ENCODE results near the gene MCFD2. TPM values are rescaled to one million over a fixed set of nuclear protein-coding genes. Genes with fewer than 3 reads are reported as not detected.
"Not testable (repeated sequence)": the region's sequence is repeated elsewhere in the genome, so short reads cannot be mapped to it uniquely, and the experiment has no call there.

Gene MCFD2
- total RNA-seq, 1 experiment from 2014 or later: 213 TPM

DNA sequence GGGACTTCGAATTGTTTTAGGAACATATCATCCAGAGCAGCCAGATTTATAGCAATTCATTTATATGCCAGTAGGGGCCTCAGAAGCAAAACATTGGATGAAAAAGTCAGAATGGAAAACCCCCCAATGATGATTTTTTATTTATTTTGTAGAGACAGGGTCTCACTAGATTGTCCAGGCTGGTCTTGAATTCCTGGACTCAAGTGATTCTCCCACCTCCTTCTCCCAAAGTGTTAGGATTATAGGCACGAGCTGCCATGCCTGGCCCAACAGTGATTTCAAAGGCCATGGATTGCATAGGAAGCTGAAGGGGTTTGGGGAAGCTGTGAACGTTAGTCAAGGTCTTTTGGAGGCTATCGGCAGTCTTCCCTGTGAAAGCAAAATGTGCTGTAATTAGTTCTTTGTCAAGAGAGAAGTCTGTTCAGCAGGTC, 21.9 kb upstream of the MCFD2 start:
- DNase-seq (ENCODE audit: low spot score): no peak

DNA sequence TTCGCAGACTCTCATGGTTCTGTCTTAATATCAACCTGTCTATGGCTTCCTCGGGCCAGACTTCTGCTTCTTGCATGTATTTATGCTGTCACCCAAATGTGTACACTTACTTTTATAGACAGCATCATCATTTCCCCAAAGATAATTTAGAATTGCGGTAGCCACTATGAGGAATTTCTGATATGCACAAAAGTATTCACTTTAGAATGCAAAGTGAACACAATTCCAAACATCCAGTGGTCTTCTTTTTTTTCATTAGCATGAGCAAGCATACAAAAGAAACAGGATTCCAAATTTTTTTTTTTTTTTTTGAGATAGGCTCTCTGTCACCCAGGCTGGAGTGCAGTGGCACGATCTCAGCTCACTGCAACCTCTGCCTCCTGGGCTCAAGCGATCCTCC, 21.0 kb upstream of the MCFD2 start:
- DNase-seq (ENCODE audit: low spot score): no peak

DNA sequence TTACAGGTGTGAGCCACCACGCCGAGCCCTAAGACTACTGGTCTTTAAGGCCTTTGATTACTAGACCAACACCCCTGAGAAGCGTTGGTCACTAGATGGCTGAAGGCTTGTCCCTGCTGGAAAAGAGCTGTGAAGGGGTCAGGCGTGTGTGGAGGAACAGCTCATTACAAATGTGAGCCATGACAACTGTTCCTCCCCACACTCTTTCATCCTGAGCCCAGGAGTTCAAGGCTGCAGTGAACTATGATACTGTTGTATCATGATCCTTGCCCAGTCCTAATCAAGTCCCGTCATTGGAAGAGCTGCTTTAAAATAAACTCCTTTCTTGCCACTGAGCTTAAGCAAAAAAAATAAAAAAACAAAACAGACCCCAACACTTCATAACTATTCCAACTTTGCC, 19.5 kb upstream of the MCFD2 start:
- DNase-seq (ENCODE audit: low spot score): no peak

DNA sequence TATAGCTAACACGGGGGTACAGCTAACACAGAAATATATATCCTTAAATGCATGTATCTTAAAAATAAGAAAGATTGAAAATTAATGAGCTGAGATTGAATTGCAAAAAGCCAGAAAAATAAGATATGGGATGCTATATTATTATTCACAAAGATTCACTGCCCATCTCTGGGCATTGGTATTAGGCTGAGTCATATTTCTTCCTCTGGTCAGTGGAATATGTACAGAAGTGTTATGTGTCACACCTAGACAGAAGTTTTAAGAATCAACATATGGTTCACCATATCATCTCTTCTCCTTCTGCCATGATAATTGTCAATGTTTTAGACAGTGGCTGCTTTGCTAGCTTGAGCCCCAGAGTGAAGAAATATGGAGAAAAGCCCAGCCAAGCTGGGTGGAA, 14.0 kb upstream of the MCFD2 start:
- no peak for DNase-seq (ENCODE audit: low spot score)

DNA sequence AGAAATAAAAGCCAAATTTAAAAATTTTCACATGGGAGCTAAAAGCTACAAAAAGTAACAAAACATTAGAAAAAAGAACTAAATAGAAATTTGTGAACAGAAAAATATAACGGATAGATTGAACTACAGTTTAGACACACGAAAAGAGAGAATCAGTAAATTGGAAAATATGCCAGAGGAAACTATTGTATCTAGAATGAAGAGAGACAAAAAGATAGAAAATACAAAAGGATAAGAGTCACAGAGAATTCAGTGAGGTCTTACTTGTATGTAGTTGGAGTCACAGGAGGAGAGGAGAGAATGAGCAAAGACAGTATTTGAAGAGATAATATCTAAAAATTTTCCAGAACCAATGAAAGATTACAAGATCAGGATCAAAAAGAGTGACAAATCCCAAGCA, 11.3 kb upstream of the MCFD2 start:
- no peak for DNase-seq (ENCODE audit: low spot score)

DNA sequence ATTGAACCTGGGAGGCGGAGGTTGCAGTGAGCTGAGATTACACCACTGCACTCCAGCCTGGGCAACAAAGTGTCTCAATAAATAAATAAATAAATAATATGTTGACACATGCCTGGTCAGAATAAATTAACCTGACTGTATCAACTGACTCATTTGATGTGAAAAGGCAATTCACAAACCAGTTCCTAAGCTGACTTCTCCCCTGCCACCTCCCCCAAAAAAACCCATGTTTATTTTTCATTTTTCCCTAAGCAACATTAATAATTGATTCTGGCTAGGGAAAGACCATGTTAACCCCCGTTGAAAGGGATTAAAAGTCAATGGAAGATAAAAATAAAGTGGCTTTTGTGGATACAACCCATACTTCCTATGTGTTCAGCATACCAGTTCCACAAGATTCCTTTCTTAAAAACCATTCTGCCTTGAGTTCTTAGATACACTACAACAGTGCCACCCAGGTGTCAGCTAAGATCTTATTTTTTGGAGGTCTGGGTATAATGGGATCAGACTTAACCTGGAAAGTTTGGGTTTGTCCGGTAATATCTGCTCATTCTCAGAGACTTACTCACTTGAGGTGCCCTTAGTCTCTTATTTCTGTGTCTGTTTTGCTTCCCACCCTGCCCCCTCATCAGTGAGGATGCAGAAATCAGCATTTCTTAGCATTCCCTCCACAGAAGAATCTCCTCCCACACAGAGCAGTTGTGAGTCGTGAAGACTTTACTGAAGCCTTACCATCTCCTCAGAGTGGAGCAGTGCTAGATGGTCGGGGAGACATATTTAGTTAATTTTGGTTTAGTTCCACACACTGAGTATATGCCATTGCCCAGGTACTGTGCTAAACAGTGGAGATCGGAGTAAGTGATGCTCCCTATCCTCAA, 10.1 kb upstream of the MCFD2 start:
- DNase-seq (ENCODE audit: low spot score): no peak

DNA sequence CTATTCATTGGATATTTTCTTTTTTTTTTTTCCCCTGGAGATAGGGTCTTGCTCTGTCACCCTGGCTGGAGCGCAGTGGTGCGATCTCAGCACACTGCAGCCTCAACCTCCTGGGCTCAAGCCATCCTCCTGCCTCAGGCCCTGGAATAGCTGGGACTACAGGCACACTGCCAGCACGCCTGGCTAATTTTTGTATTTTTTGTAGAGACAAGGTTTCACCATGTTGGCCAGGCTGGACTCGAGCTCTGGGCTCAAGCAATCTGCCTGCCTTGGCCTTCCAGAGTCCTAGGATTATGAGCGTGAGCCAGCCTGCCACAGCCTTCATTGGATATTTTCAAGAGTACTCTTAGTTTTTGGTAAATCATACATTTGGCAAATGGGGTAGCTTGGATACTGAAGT, 9.0 kb upstream of the MCFD2 start:
- no peak for DNase-seq (ENCODE audit: low spot score)

DNA sequence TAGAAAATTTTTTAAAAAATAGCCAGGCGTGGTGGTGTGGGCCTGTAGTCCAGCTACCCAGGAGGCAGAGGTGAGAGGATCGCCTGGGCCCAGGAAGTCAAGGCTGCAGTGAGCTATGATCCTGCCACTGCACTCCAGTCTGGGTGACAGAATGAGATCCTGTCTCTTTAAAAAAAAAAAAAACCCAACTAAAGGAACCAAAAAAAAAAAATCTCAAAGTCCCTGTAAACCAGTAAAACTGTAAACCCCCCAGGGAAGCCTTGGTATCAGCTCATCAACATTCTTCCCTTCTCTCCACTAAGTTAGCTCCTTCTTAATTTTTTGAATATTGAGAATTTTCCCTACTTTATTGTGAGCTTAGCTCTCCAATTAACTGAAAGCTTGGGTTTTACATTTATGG, 8.4 kb upstream of the MCFD2 start:
- no peak for DNase-seq (ENCODE audit: low spot score)

DNA sequence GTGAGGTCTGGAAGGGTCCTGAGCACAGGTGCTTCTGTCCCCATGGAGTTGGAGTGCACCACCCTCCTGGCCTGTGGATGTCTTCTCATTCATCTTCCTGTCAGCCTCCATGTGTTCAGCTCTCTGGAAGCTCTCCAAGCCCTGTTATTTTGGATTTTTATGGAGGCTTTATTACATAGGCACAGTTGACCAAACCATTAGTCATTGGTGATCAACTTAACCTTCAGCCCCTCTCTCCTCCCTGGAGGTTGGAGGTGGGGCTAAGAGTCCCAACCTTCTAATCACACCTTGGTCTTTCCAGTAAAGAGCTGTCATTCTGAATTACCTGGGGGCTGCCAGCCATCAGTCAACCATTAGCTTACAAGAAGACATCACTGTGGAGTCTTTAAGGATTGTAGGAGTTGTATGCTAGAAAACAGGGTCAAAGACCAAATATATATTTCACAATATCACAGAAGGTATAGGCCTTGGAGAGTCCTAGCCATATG, 7.5 kb upstream of the MCFD2 start:
- DNase-seq (ENCODE audit: low spot score): peak; percentile 26

DNA sequence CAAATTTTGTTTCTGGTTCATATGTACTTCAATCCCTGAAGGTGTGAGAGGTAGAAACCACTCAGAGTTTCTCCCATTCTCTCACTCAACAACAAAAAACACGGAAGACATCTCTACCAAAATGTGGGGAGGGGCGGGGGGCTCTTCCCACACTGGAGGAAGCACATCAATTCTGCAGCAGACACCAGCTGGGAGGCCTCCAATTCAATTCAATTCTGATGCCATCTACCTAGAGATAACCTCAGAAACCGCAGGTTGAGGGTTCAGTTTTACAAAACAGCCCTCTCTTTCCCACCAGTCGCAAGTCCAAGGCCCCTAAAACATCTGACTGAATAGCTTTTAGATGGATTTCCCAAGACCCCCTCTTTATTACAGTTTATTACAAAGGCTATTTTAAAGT, 7.0 kb upstream of the MCFD2 start:
- no peak for DNase-seq (ENCODE audit: low spot score)

DNA sequence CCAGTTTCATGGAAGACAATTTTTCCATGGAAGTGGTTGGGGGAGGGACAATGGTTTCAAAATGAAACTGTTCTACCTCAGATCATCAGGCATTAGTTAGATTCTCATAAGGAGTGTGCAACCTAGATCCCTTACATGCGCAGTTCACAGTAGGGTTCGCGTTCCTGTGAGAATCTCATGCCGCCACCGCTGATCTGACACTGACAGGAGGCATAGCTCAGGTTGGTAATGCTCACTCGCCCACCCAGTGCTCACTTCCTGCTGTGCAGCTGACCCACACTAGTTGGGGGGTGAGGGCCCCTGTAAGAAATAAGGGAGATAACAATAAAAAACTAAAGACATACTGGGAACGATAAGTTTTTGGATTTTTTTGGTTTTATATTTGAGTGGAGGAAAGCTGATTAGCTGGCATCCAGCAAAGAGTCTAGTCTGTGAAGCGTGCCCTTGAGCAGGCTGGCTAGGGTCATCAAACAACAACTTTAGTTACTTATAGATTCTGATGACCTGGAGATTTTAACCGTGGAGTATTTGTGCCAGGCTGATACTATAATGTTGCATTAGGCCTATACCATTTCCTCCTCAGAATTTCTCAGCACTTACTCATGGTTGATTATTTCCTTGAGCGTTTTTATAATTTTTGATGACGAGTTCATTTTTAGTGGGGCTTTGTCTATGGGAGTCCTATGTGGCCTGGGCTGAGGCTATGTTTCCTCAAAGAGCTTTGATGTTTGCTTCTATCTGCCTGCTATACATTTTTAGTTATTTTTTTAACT, 6.3 kb upstream of the MCFD2 start:
- peak; percentile 38 for DNase-seq (ENCODE audit: low spot score)

DNA sequence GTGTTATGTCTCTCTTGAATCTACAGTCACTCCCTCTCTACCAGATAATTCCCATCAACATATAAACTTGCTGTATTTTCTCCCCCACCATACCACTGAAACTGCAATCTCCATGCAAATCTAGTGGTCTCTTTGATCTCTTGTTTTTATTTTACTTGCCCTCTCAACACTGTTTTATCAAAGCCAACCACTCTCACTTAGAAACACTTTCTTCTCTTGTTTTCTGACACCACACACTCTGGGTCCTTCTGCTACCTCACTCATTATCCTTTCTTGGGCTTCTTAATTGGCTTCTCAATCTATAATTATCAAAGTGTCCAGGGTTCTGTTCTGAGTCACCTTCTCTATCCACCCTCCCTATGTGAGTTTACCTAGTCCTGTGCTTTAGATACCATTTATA, 2.0 kb upstream of the MCFD2 start:
- DNase-seq (ENCODE audit: low spot score): no peak

DNA sequence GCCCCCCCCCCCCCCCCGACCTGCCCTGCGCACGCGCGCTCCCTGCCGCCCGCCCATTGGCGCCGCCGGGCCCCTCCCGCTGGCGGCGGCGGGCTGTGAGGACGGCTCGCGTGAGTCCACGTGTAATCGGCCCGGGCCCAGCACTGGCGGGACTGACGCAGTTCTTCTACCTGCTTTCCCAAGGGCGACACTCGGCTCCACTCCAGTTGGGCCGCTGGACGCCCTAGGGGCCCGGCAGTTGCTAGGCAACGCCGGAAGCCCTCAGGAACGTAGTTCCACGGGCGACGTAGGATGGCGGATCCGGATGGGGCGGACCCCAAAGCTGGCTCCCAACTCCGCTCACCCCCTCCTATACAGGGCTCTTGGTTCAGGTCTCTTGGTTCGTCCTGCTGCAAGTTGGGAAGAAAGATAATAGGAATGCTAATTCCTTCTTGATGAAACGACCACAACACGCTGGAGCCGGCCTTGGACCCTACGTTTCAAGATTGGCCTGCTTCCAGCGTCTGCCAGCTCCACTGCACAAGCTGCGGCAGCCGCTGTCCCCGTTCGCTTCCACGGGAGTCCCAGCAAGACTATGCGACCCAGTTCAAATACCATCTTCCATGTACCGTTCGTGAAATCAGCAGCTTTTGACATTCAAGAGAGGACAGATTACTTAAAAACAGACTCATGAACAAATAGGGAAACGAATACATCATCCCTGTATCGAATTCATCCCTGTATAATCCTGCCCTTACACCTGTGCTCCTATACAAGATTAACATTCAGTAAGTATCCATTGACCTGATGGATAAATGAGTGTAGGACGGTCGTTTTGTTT, 415 bp upstream of the MCFD2 start:
- peak; percentile 92 for DNase-seq (ENCODE audit: low spot score)

DNA sequence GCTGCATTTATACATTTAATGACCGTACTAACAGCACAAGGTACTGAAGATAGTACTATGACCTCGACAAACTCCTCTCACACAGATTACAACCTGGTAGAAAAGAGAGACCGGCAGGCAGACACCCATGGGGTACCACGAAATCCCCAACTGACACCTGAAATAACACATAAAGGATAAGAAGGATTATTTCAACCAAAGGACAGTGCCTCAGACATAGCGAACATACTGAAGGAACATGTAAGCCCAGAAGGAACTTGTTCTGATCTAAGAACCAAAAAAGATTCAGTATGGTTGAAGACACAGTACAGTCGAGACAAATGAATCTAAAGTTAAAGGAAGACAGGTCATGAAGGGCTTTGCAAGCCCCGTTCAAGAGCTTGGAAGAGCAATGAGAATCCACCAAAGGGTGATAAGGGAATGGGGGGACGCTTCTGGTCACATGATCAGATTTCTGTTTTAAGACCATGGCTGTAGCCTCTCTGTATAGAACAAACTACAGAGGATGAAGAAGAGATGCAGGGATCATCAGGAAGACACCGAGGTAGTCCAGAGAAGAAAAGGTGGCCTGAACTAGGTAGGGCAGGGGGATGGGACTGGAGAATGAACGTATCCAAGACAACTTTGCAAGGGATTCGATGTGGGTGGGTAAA, 902 bp downstream of the MCFD2 start:
- peak; percentile 17 for DNase-seq (ENCODE audit: low spot score)

DNA sequence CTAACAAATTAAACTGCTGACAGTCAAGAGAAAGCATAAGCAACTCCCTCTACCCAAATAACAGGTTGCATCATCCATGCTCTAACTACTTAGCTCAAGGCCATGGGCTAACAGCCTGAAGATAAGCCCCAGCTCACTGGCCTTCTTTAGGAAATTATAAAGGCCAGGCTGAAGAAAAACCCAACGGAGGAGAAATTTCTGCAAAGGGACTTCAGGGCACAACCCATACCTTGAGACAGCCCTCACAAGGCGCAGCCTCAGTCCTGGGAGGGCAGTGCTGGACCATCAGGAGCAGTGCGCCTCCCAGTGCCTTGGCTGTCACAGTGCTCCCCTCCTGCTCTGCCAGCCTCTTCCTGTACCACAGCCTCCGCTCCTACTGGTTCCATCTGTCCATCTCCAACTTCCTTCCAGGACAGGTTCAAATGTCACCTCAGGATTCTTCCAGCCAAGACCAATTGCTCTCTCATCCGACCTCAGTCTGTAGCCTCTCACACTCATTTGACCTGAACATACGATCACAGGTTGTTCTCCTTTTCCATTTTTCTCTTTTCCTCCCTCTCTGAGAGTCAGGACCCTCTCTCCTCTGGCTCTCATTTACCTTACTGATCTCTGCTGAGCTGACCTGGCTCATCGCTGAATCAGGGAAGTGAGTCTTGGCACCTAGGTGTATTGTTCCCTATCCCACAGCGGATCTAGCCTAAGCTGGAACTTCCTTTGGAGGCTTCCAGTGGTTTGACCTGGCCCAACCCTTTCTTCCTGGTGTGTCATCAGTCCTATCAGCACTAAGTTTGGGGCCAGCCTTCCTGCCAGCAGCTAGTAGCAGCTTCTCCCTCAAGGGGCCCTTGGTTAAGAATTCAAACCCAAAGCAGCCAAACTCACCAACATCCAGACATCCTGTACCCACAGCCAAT, 1.9 kb downstream of the MCFD2 start:
- DNase-seq (ENCODE audit: low spot score): peak; percentile 97

DNA sequence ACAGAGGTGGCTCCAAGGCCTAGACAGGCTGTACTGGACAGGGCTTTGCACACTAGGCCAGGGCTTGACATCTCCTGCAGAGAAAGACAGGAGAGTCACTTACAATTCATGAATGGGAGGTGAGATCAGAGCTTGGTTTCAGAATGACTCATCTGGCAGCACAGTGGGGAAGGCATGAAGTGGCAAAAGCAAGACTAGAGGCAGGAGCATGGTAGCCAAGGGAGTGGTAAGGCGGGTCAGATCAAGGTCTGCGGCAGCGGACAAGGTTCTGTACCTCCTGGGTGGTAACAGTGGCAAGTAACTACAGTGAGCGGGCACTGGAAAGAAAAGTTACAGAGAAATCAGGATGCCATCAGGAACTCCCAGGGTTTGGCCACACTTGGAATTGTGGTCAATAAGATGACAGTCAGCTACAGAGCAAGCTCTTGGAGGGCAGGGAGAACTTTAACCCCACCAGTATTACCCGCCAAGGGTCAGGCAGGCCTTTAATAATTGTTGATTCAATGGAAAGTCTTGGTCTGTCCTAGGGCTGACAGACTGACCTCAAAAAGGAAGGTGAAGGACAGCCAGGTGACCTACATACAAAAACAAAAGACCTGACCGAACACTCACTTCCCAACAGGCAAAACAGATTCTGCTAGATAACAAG, 5.7 kb downstream of the MCFD2 start:
- peak; percentile 99 for DNase-seq (ENCODE audit: low spot score)

DNA sequence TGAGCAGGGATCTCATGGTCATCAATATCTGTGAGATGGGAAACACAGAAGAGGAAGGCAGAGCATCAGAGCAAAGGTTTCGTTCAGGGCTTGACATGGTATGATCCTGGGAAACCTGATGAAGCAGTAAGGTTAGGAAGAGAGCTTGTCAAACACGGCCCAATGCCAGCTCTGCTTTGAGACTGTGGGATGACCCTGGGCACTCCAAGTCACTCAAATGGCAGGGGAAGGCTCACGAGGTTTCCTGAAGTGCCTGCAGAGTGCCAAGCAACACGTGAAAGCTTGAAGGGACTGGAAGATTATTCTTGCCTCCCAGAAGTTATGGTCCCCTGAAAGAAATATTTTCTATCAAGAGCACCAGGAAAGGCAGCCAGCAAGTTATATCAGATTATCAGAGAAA, 6.5 kb downstream of the MCFD2 start:
- no peak for DNase-seq (ENCODE audit: low spot score)

DNA sequence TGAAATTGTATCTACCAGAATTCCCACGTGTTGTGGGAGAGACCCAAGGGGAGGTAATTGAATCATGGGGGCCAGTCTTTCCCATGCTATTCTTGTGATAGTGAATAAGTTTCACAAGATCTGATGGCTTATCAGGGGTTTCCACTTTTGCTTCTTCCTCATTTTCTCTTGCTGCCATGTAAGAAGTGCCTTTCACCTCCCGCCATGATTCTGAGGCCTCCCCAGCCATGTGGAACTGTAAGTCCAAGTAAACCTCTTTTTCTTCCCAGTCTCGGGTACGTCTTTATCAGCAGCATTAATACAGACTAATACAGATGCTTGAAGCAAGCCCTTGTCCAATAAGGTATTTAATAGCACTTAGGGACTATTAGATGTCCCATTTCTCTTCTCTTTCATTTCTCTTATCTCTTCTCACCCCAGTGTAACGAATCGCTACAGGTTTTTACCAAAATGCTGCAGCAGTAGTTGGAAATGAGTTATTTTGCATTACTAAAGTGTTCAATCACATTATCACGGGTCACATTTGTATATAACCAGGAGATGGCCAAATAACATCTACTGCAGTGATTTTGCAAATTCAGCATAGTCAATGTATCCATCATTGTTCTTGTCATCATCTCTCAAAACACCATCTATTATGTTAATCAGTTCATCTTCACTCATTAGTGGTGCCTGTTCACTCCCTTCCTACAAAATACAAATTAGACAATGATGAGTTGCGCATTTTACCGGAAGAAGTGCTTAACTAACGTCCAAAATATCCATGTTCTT, 10.5 kb downstream of the MCFD2 start:
- DNase-seq (ENCODE audit: low spot score): not testable (repeated sequence)

DNA sequence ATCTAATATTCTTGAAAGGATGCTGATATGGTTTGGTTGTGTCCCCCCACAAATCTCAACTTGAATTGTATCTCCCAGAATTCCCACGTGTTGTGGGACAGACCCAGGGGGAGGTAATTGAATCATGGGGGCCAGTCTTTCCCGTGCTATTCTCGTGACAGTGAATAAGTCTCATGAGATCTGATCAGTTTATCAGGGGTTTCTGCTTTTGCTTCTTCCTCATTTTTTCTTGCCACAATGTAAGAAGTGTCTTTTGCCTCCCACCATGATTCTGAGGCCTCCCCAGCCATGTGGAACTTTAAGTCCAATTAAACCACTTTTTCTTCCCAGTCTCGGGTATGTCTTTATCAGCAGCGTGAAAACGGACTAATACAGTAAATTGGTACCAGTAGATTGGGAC, 12.6 kb downstream of the MCFD2 start:
- DNase-seq (ENCODE audit: low spot score): not testable (repeated sequence)

Measured in A172 (cell line).